NOMO-1 treated with dmso at 0.1 percent for 144 hours (cell line): ENCODE results near the gene ASPG.
A peak's percentile ranks its signal among the peaks of the same experiment; 100 is the strongest.

Experiments used
- DNase-seq: peaks from one replicate; lab custom pipeline; 2025; ENCODE audit not compliant: unreplicated experiment; lab: John Stamatoyannopoulos, UW

Gene ASPG

GRCh38 chr14:104116288-104116755, 30.8 kb downstream of the ASPG start:
- DNase-seq: no peak

DNA sequence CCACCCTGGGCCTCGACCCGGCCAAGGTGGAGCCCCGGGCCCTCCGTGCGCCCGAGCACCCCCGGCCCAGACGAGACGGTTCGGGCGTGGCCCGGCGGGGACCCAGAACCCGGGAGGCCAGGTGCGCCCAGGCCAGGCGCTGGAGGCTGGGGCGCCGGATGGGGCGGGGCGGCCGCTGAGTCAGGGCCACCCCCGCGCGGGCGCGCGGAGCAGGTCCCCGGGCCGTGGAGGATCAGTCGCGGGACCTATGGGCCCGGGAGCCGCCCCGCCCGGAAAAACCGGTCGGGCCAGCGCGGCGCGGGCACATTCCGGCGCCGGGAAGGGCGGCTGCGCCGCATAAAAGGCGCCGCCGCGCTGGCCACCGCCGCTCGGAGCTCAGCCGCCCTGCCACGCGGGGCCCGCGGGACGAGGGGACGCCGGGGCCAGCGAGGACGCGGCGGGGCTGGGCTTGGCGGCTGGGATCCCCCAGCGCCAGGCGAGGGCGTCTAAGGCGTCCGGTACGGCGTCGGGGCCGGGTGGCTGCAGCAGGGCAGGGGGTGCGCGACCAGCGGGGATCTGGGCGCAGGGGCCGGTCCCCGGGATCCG, 31.3 kb downstream of the ASPG start:
- DNase-seq: no peak

DNA sequence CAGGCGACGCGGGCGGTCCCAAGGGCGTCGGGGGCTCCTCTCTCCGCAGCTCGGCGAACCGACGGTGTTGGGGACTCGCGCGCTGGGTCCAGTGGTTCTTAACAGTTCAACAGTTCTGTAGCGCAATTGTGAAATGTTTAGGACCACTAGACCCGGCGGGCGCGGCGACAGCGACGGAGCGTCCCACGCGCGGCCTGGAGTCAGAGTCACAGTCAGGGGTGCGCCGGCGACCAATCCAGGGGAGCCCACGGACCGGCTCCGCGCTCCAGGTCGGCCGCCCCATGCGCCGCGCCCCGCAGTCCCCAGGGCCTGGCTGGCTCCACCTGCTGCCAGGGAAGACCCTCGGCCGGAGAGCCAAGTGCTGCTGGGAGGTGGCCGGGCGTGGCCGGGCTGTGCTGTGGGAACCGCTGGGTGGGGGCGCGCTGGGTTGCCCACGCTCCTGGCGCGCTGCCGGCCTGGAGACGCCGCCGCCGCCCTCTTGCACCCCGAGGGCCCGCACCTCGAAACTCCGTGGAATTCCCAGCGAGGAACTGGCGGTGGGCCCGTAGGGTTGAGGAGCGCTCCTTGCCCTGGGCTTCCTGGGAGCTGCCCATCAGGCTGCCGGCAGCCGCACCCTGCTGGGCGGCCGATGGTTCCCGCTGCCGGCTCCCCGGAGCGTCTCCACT, 32.0 kb downstream of the ASPG start:
- DNase-seq: no peak

DNA sequence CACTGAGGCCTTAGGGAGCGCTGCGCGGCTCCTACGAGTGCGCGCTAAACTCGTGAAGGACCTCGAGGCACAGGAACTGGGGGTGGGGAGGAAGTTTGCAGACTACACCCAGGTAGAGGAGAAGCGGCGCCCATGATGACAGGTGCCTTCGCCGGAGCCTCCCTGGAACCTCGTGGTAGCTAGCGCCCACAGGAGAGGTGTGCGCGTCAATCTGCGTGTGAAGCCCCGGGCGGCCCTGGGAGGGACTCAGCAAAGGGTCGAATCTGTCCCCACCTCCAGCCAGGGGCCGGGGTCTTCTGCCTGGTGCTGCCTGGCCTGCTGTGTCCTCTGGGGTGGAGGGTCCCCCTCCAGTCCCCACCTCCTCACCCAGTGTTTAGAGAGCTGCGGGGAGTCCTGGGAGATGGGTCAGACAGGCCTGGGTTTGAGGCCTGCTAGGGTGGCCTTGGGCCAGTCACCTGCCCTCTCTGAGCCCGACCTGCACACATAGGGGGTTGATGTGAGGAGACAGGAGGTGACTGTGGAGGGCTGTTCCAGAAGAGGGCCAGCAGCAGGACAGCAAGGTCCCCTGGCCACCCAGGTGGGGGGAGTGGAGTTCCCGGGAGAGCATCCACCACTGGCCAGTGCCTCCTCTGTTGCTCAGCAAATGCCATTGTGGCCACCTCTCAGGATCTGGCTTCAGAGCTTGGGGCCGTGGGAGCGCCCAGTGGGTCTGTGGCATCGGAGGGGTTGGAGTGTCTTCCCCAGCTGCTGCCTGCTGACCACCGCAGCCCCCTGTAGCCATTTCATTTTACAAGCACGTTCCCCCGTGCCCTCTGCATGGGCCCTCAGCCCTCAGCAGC, 32.7 kb downstream of the ASPG start:
- DNase-seq: no peak

GRCh38 chr14:104119119-104119487, 33.6 kb downstream of the ASPG start:
- no peak for DNase-seq

DNA sequence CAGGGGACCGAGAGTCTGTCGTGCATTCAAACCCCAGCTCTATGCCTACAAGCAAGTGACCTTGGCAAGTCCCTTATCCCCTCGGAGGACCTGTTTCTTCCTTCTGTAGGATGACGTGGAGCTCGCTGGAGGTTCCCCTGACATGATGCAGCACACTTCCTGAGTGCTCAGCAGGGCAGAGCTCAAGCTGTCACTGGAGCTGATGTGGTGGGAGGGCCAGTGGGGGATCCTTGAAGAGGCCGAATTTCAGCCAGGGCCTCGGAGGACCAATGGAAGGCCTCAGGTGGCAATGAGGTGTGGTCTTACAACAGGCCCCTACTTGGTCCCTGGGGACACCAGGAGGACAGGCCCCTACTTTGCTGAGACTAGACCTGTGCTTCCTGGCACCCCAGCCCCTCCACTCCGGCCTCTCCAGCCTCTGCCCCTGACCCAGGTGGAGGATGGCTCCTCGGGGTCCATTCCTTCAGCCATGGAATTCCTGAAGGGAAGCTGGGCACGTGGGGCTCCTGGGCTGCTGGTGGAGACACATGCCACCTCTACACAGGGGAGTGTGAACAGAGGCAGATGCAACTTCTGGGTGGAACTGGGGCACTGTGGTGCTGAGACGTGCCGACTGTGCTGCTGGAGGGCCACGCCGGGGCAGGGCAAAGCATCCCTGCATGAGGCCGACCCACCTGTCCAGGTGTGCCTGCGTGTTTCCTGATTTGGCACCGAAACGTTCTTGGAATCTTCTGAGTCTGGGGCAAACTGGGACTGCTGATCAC, 34.2 kb downstream of the ASPG start:
- DNase-seq: no peak

GRCh38 chr14:104120281-104120741, 34.8 kb downstream of the ASPG start:
- DNase-seq: no peak

DNA sequence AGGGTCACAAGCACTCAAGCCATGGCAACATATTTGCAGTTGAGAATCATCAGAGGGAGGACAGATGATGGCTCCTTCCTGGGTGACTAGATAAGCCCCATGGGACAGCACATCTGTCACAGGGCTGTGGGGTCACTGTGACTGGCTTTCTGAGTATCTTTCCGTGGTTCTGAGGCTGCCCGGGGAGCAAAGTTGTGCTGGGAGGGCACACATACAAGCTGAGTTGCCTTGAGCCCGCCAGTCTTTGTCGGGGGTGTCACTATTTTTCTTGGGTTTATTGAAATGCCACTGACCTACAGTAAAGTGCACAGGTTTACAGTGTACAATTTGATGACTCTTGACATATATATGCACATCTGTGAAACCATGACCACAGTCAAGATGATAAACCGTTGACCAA, 35.6 kb downstream of the ASPG start:
- DNase-seq: no peak

- DNase-seq: no peak
Observed at GRCh38 chr14:104123879-104124278, 38.4 kb downstream of the ASPG start.

GRCh38 chr14:104125011-104125410, 39.5 kb downstream of the ASPG start:
- no peak for DNase-seq

DNA sequence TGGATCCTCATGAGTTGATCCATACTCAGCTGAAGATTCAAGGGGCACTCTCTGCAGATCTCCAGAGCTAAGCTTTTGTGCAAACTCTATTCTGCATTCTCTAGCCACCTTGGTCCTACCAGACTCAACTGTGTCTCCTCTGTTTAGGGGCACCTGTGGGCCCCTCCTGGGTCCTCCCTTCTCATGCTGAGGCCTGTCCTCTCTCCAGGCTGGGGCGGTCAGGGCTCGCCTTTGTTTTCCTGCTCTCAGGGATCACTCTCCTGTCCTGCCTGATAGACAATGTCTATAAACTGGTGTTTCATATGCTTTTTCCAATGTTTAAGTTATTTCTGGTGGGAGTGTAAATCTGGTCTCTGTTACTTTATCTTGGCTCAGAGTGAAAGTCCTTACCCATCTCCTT, 41.3 kb downstream of the ASPG start:
- no peak for DNase-seq

DNA sequence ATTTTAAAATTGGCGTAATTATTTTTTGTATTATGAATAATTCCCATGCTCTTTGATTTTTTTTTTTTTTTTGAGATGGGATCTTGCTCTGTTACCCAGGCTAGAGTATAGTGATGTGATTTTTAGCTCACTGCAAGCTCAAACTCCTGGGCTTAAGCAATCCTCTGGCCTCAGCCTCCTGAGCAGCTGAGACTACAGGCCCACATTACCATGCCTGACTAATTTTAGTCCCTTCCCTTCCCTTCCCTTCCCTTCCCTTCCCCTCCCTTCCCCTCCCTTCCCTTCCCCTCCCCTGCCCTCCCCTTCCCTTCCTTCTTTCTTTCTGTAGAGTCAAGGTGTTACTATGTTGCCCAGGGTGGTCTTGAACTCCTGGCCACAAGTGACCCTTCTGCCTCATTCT, 43.5 kb downstream of the ASPG start:
- DNase-seq: no peak

DNA sequence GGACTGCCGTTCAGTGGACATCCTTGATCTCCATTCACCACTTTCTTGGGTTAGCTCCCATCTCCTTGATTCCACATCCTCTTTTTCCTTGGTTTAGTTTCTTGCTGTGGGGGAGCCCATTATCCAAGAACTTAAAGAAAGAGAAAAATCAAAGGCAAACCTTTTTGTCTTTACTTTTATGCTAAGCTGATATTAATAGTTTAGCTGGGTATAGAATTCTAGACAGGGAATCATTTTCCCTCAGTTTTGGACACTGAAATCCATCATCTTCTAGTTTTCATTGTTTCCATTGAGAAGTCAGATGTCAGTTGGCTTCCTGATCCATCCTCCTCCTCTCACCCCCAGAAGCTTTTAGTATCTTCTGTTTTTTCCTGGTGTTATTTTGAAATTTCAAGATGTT, 44.1 kb downstream of the ASPG start:
- no peak for DNase-seq

DNA sequence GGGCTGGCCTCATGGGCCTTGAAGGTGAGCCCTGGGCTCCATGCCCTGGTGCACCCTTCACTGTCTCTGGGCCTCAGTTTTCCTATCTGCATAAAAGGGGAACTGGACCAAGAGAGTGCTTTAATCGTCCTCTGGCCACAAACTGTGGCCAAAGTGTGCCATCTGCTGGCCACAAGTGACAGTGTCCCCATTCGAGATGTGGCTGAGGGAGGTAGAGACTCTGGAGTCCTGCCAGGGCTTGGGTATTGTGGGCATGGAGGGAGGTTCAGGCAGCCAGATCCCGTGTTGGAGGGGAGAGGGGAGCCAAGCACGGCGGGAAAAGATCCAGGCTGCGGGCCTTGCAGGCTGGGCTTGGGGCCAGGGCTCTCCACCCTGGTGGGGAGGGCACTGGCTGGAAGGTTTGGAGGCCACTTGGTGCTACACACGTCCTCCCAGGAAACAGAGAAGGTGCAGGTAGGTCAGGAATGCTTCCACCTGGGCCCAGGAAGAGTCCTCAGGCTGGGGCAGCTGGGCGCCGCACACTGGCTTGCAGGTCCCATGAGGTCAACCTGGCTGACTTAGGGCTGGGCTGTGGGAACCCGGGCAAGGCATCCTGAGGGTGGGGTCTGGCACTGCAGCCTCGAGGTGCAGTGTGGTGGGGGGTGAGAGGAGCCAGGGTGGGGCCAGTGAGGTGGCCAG, 45.6 kb downstream of the ASPG start:
- peak; percentile 21 for DNase-seq

- DNase-seq: no peak
Observed at GRCh38 chr14:104131968-104132732, 46.6 kb downstream of the ASPG start.

GRCh38 chr14:104132981-104133380, 47.5 kb downstream of the ASPG start:
- no peak for DNase-seq

DNA sequence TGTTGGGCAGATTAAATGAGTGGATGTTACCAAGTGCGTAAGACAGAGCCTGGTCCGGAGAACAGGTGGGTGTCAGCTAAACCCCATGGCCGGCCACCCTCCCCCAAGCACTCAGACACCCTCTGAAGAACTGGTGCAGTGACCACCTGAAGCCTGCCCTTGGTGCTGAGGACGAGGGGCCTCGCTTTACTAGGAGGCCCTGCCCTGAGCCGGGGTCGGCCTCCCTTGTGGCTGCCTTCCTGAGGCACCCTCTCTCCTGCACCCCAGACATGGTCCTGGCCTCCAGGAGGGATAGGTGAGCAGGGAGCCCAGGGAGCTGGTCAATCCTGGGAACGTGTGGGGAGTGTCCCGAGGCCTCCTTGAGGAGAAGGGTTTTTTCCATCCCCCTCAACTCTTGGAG, 48.0 kb downstream of the ASPG start:
- DNase-seq: no peak

DNA sequence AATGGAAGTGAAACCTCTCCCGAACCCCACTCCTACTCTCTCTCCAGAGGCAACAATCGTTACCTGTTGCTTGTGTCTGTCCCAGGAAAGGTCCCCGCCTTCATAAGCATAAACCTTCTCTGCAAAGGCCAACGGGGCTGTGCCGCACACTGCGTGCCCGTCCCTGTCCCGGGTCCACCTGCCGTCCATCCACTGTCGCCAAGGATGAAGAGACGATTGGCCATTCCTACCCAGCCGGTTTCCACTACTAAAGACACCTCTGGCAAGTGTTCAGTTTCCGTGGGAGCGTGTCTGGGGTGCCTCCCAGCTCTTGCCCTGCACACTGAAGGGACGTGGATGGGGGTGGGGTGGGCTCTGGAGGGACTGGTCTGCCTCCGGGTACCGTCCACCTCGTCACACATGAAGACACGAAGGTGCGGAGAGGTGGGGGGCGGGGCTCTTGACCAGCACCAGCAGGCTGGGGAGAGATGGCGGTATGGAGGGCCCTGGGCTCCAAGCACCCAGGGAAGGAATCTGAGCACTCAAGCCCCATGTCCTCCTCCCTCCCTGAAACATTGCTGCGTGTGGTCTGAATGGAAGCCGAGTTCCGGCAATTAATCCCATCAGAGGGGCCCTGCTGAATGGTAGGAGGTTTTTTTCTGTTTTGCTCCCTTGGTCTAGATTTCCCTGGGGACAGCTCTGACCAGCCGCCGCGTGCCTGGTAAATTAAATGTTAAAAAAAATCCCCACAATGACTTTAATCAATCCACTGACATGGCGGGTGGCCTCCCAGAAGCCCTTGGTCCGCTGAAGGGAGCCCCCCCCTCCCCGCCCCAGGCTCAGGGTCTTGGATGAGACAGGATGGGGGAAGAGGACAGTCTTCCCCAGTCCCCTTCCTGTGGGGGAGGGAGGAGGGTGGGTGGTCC, 48.8 kb downstream of the ASPG start:
- DNase-seq: no peak
